Measurements from ENCODE around the gene ICA1L. TPM values are rescaled to one million over a fixed set of nuclear protein-coding genes. Genes with fewer than 3 reads are reported as not detected.

Gene ICA1L
- total RNA-seq, 1 experiment from 2014 or later = 5.8 TPM

GRCh38 chr2:202778217-202778616 lies 93.3 kb downstream of the ICA1L start:
- no peak for DNase-seq
- H3K9me3 ChIP-seq (replicated peaks) = no peaks in the 10 kb centered on the region
- H3K36me3 ChIP-seq = no peaks in the 10 kb centered on the region
- H3K27ac ChIP-seq = no peak overlapping the region
- H3K4me1 ChIP-seq = no peaks in the 10 kb centered on the region
- no peak overlapping the region for H3K4me3 ChIP-seq
- H3K27me3 ChIP-seq = no peaks in the 10 kb centered on the region

GRCh38 chr2:202774104-202774503 lies 97.5 kb downstream of the ICA1L start:
- Histone ChIP-seq H3K27ac (no peak overlapping the region), H3K9me3 (replicated peaks) (no peaks in the 10 kb centered on the region), H3K4me3 (no peak overlapping the region), H3K36me3 (no peaks in the 10 kb centered on the region), H3K27me3 (no peaks in the 10 kb centered on the region), H3K4me1 (no peaks in the 10 kb centered on the region)
- DNase-seq = no peak

- Histone ChIP-seq H3K9me3 (replicated peaks) (no peaks in the 10 kb centered on the region), H3K27ac (no peak overlapping the region), H3K4me3 (no peak overlapping the region), H3K27me3 (no peaks in the 10 kb centered on the region), H3K36me3 (no peaks in the 10 kb centered on the region), H3K4me1 (no peaks in the 10 kb centered on the region)
- no peak for DNase-seq
Measured at GRCh38 chr2:202773301-202773973, 98.1 kb downstream of the ICA1L start.

GRCh38 chr2:202771741-202772460 lies 99.7 kb downstream of the ICA1L start:
- Histone ChIP-seq H3K9me3 (replicated peaks) (no peaks in the 10 kb centered on the region), H3K27me3 (no peaks in the 10 kb centered on the region), H3K27ac (no peak overlapping the region), H3K4me1 (0 out of 2 replicates have a peak, but pooled peaks cover 2% of the 10 kb centered on the region), H3K36me3 (no peaks in the 10 kb centered on the region), H3K4me3 (no peak overlapping the region)
- DNase-seq = no peak

- Histone ChIP-seq H3K9me3 (replicated peaks) (no peaks in the 10 kb centered on the region), H3K27ac (no peak overlapping the region), H3K4me1 (0 out of 2 replicates have a peak, but pooled peaks cover 2% of the 10 kb centered on the region), H3K27me3 (no peaks in the 10 kb centered on the region), H3K36me3 (no peaks in the 10 kb centered on the region), H3K4me3 (no peak overlapping the region)
- no peak for DNase-seq
Measured at GRCh38 chr2:202771336-202771735, 100.2 kb downstream of the ICA1L start.

- no peak for DNase-seq
- H3K27ac ChIP-seq = no peak overlapping the region
- no peak overlapping the region for H3K4me3 ChIP-seq
- H3K9me3 ChIP-seq (replicated peaks) = no peaks in the 10 kb centered on the region
- H3K36me3 ChIP-seq = no peaks in the 10 kb centered on the region
- 0 out of 2 replicates have a peak, but pooled peaks cover 2% of the 10 kb centered on the region for H3K4me1 ChIP-seq
- H3K27me3 ChIP-seq = no peaks in the 10 kb centered on the region
Measured at GRCh38 chr2:202769201-202769600, 102.4 kb downstream of the ICA1L start.

- H3K9me3 ChIP-seq (replicated peaks) = no peaks in the 10 kb centered on the region
- peak in 1 of 2 experiments; percentile 17 for DNase-seq
- no peaks in the 10 kb centered on the region for H3K36me3 ChIP-seq
- no peak overlapping the region for H3K4me3 ChIP-seq
- H3K27ac ChIP-seq = no peak overlapping the region
- H3K4me1 ChIP-seq = 0 out of 2 replicates have a peak, but pooled peaks cover 2% of the 10 kb centered on the region
- H3K27me3 ChIP-seq = no peaks in the 10 kb centered on the region
Measured at GRCh38 chr2:202768273-202768672, 103.3 kb downstream of the ICA1L start.

GRCh38 chr2:202765436-202765835 lies 106.1 kb downstream of the ICA1L start:
- no peak overlapping the region for H3K4me3 ChIP-seq
- 0 out of 2 replicates have a peak, but pooled peaks cover 2% of the 10 kb centered on the region for H3K4me1 ChIP-seq
- DNase-seq = no peak
- no peaks in the 10 kb centered on the region for H3K36me3 ChIP-seq
- no peaks in the 10 kb centered on the region for H3K9me3 ChIP-seq (replicated peaks)
- no peaks in the 10 kb centered on the region for H3K27me3 ChIP-seq
- no peak overlapping the region for H3K27ac ChIP-seq

GRCh38 chr2:202764991-202765390 lies 106.6 kb downstream of the ICA1L start:
- H3K9me3 ChIP-seq (replicated peaks) = no peaks in the 10 kb centered on the region
- H3K27ac ChIP-seq = no peak overlapping the region
- H3K4me1 ChIP-seq = 0 out of 2 replicates have a peak, but pooled peaks cover 2% of the 10 kb centered on the region
- no peaks in the 10 kb centered on the region for H3K27me3 ChIP-seq
- H3K36me3 ChIP-seq = no peaks in the 10 kb centered on the region
- no peak for DNase-seq
- H3K4me3 ChIP-seq = no peak overlapping the region

- Histone ChIP-seq H3K4me1 (0 out of 2 replicates have a peak, but pooled peaks cover 2% of the 10 kb centered on the region), H3K36me3 (no peaks in the 10 kb centered on the region), H3K27ac (no peak overlapping the region), H3K9me3 (replicated peaks) (no peaks in the 10 kb centered on the region), H3K4me3 (no peak overlapping the region), H3K27me3 (no peaks in the 10 kb centered on the region)
- DNase-seq = no peak
Measured at GRCh38 chr2:202763916-202764315, 107.7 kb downstream of the ICA1L start.

- no peak overlapping the region for H3K27ac ChIP-seq
- DNase-seq = no peak
- H3K9me3 ChIP-seq (replicated peaks) = no peaks in the 10 kb centered on the region
Measured at GRCh38 chr2:202762556-202762955, 109.0 kb downstream of the ICA1L start.

GRCh38 chr2:202760848-202761247 lies 110.7 kb downstream of the ICA1L start:
- H3K27me3 ChIP-seq = no peaks in the 10 kb centered on the region
- DNase-seq = no peak

More at GRCh38 chr2:202762556-202762955, 109.0 kb downstream of the ICA1L start:
- Histone ChIP-seq H3K27me3 (no peaks in the 10 kb centered on the region), H3K4me3 (no peak overlapping the region), H3K36me3 (no peaks in the 10 kb centered on the region), H3K4me1 (no peaks in the 10 kb centered on the region)

GRCh38 chr2:202758604-202759003 lies 113.0 kb downstream of the ICA1L start:
- Histone ChIP-seq H3K9me3 (replicated peaks) (no peaks in the 10 kb centered on the region), H3K27ac (no peak overlapping the region), H3K4me1 (no peaks in the 10 kb centered on the region), H3K36me3 (no peaks in the 10 kb centered on the region), H3K27me3 (no peaks in the 10 kb centered on the region), H3K4me3 (no peak overlapping the region)
- DNase-seq = no peak

More at GRCh38 chr2:202760848-202761247, 110.7 kb downstream of the ICA1L start:
- Histone ChIP-seq H3K27ac (no peak overlapping the region), H3K36me3 (no peaks in the 10 kb centered on the region), H3K4me3 (no peak overlapping the region), H3K4me1 (no peaks in the 10 kb centered on the region), H3K9me3 (replicated peaks) (no peaks in the 10 kb centered on the region)

- Histone ChIP-seq H3K4me3 (no peak overlapping the region), H3K27me3 (no peaks in the 10 kb centered on the region), H3K27ac (no peak overlapping the region), H3K36me3 (no peaks in the 10 kb centered on the region), H3K4me1 (no peaks in the 10 kb centered on the region), H3K9me3 (replicated peaks) (no peaks in the 10 kb centered on the region)
- DNase-seq = no peak
Measured at GRCh38 chr2:202758128-202758527, 113.4 kb downstream of the ICA1L start.

- Histone ChIP-seq H3K27ac (no peak overlapping the region), H3K27me3 (no peaks in the 10 kb centered on the region), H3K4me3 (no peak overlapping the region), H3K9me3 (replicated peaks) (no peaks in the 10 kb centered on the region), H3K4me1 (no peaks in the 10 kb centered on the region), H3K36me3 (no peaks in the 10 kb centered on the region)
- no peak for DNase-seq
Measured at GRCh38 chr2:202757339-202757738, 114.2 kb downstream of the ICA1L start.

Measured in SJCRH30 (cell line).